Measurements from ENCODE around the gene PTF1A. TPM values are rescaled to one million over a fixed set of nuclear protein-coding genes. Genes with fewer than 3 reads are reported as not detected.

Gene PTF1A
- polyA plus RNA-seq, 1 donor from 2014 or later = not detected

DNA sequence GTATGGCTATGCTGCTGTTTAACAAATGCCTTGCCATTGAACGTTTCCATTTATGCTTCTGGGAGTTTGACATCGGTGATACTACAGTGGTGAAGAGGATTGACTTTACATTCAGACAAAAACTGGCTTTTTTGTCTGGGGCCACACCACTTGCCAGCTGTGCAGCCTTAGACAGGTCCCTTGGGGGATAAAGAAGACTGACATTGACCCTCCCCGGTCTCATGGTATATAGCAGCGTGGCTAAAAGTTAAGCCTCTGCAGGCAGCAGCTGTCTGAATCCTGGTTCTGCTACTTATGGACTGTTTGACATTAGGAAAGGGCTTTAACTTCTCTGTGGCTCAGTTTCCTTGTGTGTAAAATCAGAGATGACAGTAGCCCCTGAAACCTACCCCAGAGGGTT, 42.0 kb upstream of the PTF1A start:
- no peaks in the 10 kb centered on the region for H3K9me3 ChIP-seq (ENCODE audit: low read length)
- no peaks in the 10 kb centered on the region for H4K20me1 ChIP-seq (ENCODE audit: insufficient read depth)
- no peaks in the 10 kb centered on the region for H3K9me2 ChIP-seq (ENCODE audit: insufficient read depth, low read length)
- no peak overlapping the region for H2AFZ ChIP-seq (ENCODE audit: low read depth, low read length)
- H3K36me3 ChIP-seq (ENCODE audit: insufficient read depth, low read length) = no peaks in the 10 kb centered on the region
- no peak overlapping the region for H3K4me2 ChIP-seq (ENCODE audit: low read length)
- H3K9ac ChIP-seq (ENCODE audit: low read length) = no peak overlapping the region
- no peaks in the 10 kb centered on the region for H3F3A ChIP-seq (ENCODE audit: insufficient read depth, low read length, poor library complexity, severe bottlenecking)
- no peaks in the 10 kb centered on the region for H3K79me2 ChIP-seq (replicated peaks; ENCODE audit: insufficient read depth, low read length)
- no peak overlapping the region for H3K27ac ChIP-seq (ENCODE audit: low read length)
- no peak overlapping the region for H3K4me3 ChIP-seq (ENCODE audit: low read length)
- TF ChIP-seq TAF1 (IDR thresholded peaks at IDR 0.05; ENCODE audit: low read depth) = no peak
- TF ChIP-seq RAD21 (conservative IDR thresholded peaks at IDR 0.05) = no peak
- TF ChIP-seq, protein P1, sequence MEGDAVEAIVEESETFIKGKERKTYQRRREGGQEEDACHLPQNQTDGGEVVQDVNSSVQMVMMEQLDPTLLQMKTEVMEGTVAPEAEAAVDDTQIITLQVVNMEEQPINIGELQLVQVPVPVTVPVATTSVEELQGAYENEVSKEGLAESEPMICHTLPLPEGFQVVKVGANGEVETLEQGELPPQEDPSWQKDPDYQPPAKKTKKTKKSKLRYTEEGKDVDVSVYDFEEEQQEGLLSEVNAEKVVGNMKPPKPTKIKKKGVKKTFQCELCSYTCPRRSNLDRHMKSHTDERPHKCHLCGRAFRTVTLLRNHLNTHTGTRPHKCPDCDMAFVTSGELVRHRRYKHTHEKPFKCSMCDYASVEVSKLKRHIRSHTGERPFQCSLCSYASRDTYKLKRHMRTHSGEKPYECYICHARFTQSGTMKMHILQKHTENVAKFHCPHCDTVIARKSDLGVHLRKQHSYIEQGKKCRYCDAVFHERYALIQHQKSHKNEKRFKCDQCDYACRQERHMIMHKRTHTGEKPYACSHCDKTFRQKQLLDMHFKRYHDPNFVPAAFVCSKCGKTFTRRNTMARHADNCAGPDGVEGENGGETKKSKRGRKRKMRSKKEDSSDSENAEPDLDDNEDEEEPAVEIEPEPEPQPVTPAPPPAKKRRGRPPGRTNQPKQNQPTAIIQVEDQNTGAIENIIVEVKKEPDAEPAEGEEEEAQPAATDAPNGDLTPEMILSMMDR (IDR thresholded peaks at IDR 0.05; ENCODE audit: poor library complexity, severe bottlenecking) = no peak
- TF ChIP-seq EP300 (conservative IDR thresholded peaks at IDR 0.05; ENCODE audit: poor library complexity, severe bottlenecking) = no peak
- TF ChIP-seq EZH2 (IDR thresholded peaks at IDR 0.05; ENCODE audit: borderline replicate concordance, insufficient read depth, low read length, poor library complexity, severe bottlenecking) = no peak
- no peak for TF ChIP-seq SMC3 (conservative IDR thresholded peaks at IDR 0.05; ENCODE audit: poor library complexity)
- H3K27me3 ChIP-seq (ENCODE audit: insufficient read depth, low read depth, low read length) = no peaks in the 10 kb centered on the region

GRCh38 chr10:23150610-23151009, 41.5 kb upstream of the PTF1A start:
- Histone ChIP-seq H3K36me3 (ENCODE audit: insufficient read depth, low read length) (no peaks in the 10 kb centered on the region), H3K27ac (ENCODE audit: low read length) (no peak overlapping the region), H3K4me2 (ENCODE audit: low read length) (no peak overlapping the region), H3K79me2 (replicated peaks; ENCODE audit: insufficient read depth, low read length) (no peaks in the 10 kb centered on the region), H3F3A (ENCODE audit: insufficient read depth, low read length, poor library complexity, severe bottlenecking) (no peaks in the 10 kb centered on the region), H4K20me1 (ENCODE audit: insufficient read depth) (no peaks in the 10 kb centered on the region), H2AFZ (ENCODE audit: low read depth, low read length) (no peak overlapping the region), H3K9me2 (ENCODE audit: insufficient read depth, low read length) (no peaks in the 10 kb centered on the region), H3K27me3 (ENCODE audit: insufficient read depth, low read depth, low read length) (no peaks in the 10 kb centered on the region), H3K4me3 (ENCODE audit: low read length) (no peak overlapping the region), H3K9ac (ENCODE audit: low read length) (no peak overlapping the region), H3K9me3 (ENCODE audit: low read length) (no peaks in the 10 kb centered on the region)
- TF ChIP-seq, protein P1 (IDR thresholded peaks at IDR 0.05; ENCODE audit: poor library complexity, severe bottlenecking) = no peak
- TF ChIP-seq EZH2 (IDR thresholded peaks at IDR 0.05; ENCODE audit: borderline replicate concordance, insufficient read depth, low read length, poor library complexity, severe bottlenecking) = no peak
- no peak for TF ChIP-seq POLR2AphosphoS5 (IDR thresholded peaks at IDR 0.05)
- TF ChIP-seq EP300 (conservative IDR thresholded peaks at IDR 0.05; ENCODE audit: poor library complexity, severe bottlenecking) = no peak
- no peak for TF ChIP-seq SMC3 (conservative IDR thresholded peaks at IDR 0.05; ENCODE audit: poor library complexity)
- TF ChIP-seq TAF1 (IDR thresholded peaks at IDR 0.05; ENCODE audit: low read depth) = no peak
- no peak for TF ChIP-seq MXI1 (conservative IDR thresholded peaks at IDR 0.05; ENCODE audit: poor library complexity, severe bottlenecking)
- TF ChIP-seq RAD21 (conservative IDR thresholded peaks at IDR 0.05) = no peak
- TF ChIP-seq REST (IDR thresholded peaks at IDR 0.05; ENCODE audit: borderline replicate concordance) = no peak

All from neural cell (in vitro differentiated cells).